Activated CD8-positive, alpha-beta memory T cell treated with anti-CD3 and anti-CD28 coated beads, Interleukin-2, amount 10 ng/mL, durations not matched to agents 7 days and 5 days (primary cell): ENCODE data around the gene IFIT1. TPM values are rescaled to one million over a fixed set of nuclear protein-coding genes. Genes with fewer than 3 reads are reported as not detected.

Experiments
- ATAC-seq: fragments of 150-1000 bp; cut with Tn5 transposase; one replicate; pipeline ENCODE4 v1.10.0; 2021; ENCODE audit warnings: moderate library complexity
- CTCF ChIA-PET: fragments of 350-600 bp; sonication (Branson Sonifier 250); formaldehyde crosslinking; loops from one replicate; lab custom pipeline; 2021; ENCODE audit warnings: antibody characterized with exemption; lab: Charles Lee
- DNase-seq: peaks from one replicate; pipeline ENCODE4 v3.0.0-alpha.2; 2020
- H3K27ac Mint-ChIP-seq: one replicate; pipeline ENCODE4 v1.8.0; 2021; ENCODE audit warnings: mild to moderate bottlenecking, mixed read lengths
- H3K27me3 Mint-ChIP-seq: one replicate; pipeline ENCODE4 v1.8.0; 2021; ENCODE audit warnings: mixed read lengths
- H3K36me3 Mint-ChIP-seq: one replicate; pipeline ENCODE4 v1.8.0; 2021; ENCODE audit warnings: mild to moderate bottlenecking, mixed read lengths
- H3K4me1 Mint-ChIP-seq: one replicate; pipeline ENCODE4 v1.8.0; 2021; ENCODE audit warnings: mixed read lengths
- H3K4me3 Mint-ChIP-seq: one replicate; pipeline ENCODE4 v1.8.0; 2021; ENCODE audit warnings: mild to moderate bottlenecking, moderate library complexity, mixed read lengths
- H3K9me3 Mint-ChIP-seq: one replicate; pipeline ENCODE4 v1.8.0; 2022; ENCODE audit warnings: low read depth, mixed read lengths
- total RNA-seq, 2 experiments: library from RNA; stranded (reverse); gene quantifications; one replicate each; pipeline ENCODE4 v1.2.3, GENCODE V29; 2021

Gene IFIT1
- total RNA-seq, 2 experiments from 2014 or later, result 45.8 to 107 TPM

DNA sequence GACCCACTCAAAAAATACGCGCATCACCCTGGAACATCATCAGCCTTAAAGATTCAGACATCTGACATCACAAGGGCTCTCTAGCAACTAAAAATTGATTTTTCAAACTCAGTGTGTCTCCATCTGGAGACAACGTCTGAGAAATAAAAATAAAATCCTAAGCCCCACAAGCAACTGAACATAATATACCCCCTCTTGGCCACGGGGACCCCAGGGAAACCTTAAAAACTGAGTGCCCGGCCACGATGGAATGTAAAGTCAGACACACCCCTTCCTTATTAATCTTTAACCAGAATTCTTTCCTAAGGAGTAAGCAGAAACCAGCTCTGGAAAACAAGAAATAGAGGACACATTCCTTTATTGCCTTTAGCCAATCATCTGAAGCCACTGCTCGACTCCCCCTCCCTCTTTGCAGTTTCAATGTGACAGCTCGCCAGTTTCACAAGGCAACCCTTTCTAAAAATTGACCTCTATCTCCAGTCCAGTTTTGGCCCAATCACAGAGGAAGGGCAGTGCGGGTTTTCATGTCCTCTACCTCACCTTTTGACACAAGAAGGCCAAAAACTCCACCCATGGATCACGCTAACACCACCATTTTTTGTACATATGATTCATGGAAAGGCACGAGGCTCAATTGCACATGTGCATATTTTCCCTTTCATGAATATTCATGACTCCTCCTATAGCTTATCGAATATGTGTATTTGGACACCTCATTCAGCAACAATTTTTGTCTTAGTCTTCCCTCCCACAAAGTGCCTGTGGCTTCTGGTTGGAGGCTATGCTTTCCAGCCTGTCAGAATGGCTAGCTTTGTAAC lies 40.4 kb upstream of the IFIT1 start:
- ATAC-seq, result no peak
- DNase-seq, result no peak
- Mint-ChIP-seq H3K27ac (no peak overlapping the region), H3K9me3 (no peaks in the 10 kb centered on the region), H3K4me1 (peaks cover 27% of the 10 kb centered on the region), H3K36me3 (peaks cover 9% of the 10 kb centered on the region), H3K27me3 (peaks cover 28% of the 10 kb centered on the region), H3K4me3 (no peak overlapping the region)
- CTCF ChIA-PET, result interaction anchor here (1.0 to 2.1 kb wide), 2 partner anchors 15 to 17 kb away, joined by 3 to 10 read pairs; no protein-coding TSS in a partner anchor

DNA sequence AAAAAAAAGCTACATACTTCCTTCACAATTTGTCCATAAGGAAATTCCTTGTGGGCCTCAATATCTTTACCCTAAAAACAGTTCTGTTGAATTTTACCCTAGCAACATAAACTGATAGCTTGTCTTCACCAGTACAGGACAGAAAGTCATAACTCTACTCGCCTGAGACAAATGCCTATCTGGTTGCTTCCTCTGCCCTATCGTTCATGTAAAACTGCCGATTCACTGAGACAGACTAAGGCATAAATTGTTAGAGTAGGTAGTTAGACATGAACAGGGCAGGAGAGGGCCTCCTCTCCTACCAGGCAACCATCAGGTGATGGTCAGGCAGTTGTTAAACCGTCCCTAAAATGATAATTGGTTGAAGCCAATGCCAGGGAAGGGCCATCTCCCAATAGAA lies 39.6 kb upstream of the IFIT1 start:
- no peak for DNase-seq
- Mint-ChIP-seq H3K36me3 (peaks cover 9% of the 10 kb centered on the region), H3K27me3 (peaks cover 31% of the 10 kb centered on the region), H3K4me3 (no peak overlapping the region), H3K27ac (no peak overlapping the region), H3K4me1 (peaks cover 27% of the 10 kb centered on the region), H3K9me3 (no peaks in the 10 kb centered on the region)
- no peak for ATAC-seq
- CTCF ChIA-PET, result interaction anchor here (2.1 kb wide), 1 partner anchor 16 kb away, joined by 10 read pairs; no protein-coding TSS in a partner anchor

DNA sequence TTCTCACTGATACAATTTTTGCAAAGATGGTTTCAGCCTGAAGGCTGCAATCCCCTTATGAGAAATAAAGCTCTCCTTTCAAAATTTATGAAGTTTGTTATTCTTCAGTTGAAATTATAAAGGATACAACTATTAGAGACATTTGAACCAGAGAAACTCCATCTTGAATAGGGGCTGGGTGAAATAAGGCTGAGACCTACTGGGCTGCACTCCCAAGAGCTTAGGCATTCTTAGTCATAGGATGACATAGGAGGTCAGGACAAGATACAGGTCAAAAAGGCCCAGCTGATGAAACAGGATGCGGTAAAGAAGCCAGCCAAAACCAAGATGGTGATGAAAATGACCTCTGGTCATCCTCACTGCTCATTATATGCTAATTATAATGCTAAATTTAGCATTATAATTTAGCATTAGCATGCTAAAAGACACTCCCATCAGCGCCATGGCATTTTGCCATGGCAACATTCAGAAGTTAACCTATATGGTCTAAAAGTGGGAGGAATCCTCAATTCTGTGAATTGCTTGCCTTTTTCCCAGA lies 37.0 kb upstream of the IFIT1 start:
- H3K27ac Mint-ChIP-seq, result no peak overlapping the region
- H3K4me1 Mint-ChIP-seq, result peaks cover 21% of the 10 kb centered on the region
- H3K36me3 Mint-ChIP-seq, result peaks cover 9% of the 10 kb centered on the region
- H3K9me3 Mint-ChIP-seq, result no peaks in the 10 kb centered on the region
- no peak overlapping the region for H3K4me3 Mint-ChIP-seq
- peaks cover 26% of the 10 kb centered on the region for H3K27me3 Mint-ChIP-seq
- DNase-seq, result no peak
- ATAC-seq, result no peak
- CTCF ChIA-PET, result no interaction called here

DNA sequence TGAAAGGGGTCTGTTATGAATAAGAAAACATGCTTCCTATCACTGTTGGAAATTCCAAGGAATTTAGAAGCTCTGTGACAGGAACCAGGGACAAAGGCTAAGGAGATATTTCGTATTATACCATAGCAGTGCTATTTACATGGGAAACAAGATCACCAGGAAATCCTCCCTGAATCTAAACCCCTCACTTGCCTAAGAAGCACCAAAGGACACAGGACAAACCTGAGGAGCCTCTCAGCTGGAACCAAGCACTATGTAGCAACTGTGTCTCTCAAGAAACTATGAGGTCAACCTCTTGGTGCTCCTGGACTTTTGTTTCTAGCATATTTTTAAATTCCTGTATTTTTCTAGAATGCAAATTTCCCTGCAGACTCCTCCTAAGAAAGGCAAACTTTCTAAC lies 35.3 kb upstream of the IFIT1 start:
- H3K27me3 Mint-ChIP-seq, result peaks cover 33% of the 10 kb centered on the region
- no peak overlapping the region for H3K4me3 Mint-ChIP-seq
- no peak for ATAC-seq
- H3K4me1 Mint-ChIP-seq, result peaks cover 4% of the 10 kb centered on the region
- H3K27ac Mint-ChIP-seq, result no peak overlapping the region
- DNase-seq, result no peak
- CTCF ChIA-PET, result interaction anchor here (0.9 to 1.2 kb wide), 2 partner anchors 11 to 12 kb away, joined by 3 to 7 read pairs; no protein-coding TSS in a partner anchor
- peaks cover 8% of the 10 kb centered on the region for H3K36me3 Mint-ChIP-seq
- H3K9me3 Mint-ChIP-seq, result no peaks in the 10 kb centered on the region

DNA sequence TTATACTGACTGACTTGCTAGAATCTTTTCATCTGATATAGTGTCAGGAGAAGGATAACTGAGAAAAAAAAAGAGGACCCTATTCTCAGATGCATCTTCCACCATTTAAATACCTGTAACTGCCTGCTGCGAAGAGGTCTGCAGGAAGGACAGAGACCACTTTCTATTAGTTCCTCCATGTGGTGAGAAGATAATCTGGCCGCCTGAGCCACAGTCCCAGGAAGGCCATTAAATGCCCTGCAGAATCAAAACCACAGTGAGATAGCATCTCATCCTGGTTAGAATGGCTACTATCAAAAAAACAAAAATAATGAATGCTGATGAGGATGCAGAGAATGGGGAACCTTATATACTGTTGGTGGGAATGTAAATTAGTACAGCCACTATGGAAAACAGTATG lies 34.4 kb upstream of the IFIT1 start:
- DNase-seq (no peak), ATAC-seq (no peak)
- peaks cover 6% of the 10 kb centered on the region for H3K36me3 Mint-ChIP-seq
- no peak overlapping the region for H3K4me3 Mint-ChIP-seq
- CTCF ChIA-PET, result interaction anchor here (1.2 kb wide), 1 partner anchor 11 kb away, joined by 7 read pairs; no protein-coding TSS in a partner anchor
- no peak overlapping the region for H3K27ac Mint-ChIP-seq
- no peaks in the 10 kb centered on the region for H3K9me3 Mint-ChIP-seq
- peaks cover 33% of the 10 kb centered on the region for H3K27me3 Mint-ChIP-seq
- peaks cover 1% of the 10 kb centered on the region for H3K4me1 Mint-ChIP-seq

DNA sequence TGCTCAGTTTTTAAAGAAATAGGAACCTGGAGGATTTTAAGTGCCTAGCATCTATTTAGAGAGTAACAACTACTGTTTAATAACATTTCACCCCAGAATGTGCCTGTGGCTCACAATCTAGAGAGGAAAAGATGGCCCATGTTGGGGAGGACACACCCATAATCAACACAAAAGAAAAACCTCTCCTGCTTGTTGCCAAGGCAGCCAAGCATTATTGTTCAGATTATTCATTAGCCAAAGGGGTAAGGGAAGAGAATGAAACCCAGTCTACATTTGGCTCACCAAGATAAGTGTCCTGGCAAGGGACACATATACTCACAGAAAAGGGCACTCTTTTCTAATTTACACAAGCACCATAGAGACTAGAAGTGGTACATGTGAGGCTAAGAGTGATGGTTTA lies 32.3 kb upstream of the IFIT1 start:
- DNase-seq (no peak), ATAC-seq (no peak)
- peaks cover 31% of the 10 kb centered on the region for H3K27me3 Mint-ChIP-seq
- peaks cover 8% of the 10 kb centered on the region for H3K4me1 Mint-ChIP-seq
- CTCF ChIA-PET, result no interaction called here
- no peak overlapping the region for H3K27ac Mint-ChIP-seq
- no peaks in the 10 kb centered on the region for H3K36me3 Mint-ChIP-seq
- H3K9me3 Mint-ChIP-seq, result no peaks in the 10 kb centered on the region
- H3K4me3 Mint-ChIP-seq, result no peak overlapping the region

DNA sequence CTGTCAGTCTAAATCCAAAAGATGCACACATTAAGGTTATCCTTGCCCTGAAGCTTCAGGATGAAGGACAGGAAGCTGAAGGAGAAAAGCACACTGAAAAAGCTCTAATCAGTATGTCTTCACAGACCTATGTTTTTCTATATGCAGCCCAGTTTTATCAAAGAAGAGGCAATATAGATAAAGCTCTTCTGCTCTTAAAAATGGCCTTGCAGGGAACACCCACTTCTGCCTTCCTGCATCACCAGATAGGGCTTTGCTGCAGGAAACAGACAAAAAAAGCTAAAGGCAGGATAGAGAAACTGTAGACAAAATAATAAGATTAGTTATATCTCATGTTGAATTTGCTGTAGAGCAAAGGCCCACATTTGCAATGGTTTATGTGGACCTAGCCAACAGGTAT lies 29.5 kb upstream of the IFIT1 start:
- Mint-ChIP-seq H3K27me3 (peaks cover 31% of the 10 kb centered on the region), H3K4me1 (peaks cover 16% of the 10 kb centered on the region), H3K9me3 (no peaks in the 10 kb centered on the region), H3K27ac (no peak overlapping the region), H3K36me3 (peaks cover 1% of the 10 kb centered on the region), H3K4me3 (no peak overlapping the region)
- DNase-seq (no peak), ATAC-seq (no peak)
- CTCF ChIA-PET, result no interaction called here

DNA sequence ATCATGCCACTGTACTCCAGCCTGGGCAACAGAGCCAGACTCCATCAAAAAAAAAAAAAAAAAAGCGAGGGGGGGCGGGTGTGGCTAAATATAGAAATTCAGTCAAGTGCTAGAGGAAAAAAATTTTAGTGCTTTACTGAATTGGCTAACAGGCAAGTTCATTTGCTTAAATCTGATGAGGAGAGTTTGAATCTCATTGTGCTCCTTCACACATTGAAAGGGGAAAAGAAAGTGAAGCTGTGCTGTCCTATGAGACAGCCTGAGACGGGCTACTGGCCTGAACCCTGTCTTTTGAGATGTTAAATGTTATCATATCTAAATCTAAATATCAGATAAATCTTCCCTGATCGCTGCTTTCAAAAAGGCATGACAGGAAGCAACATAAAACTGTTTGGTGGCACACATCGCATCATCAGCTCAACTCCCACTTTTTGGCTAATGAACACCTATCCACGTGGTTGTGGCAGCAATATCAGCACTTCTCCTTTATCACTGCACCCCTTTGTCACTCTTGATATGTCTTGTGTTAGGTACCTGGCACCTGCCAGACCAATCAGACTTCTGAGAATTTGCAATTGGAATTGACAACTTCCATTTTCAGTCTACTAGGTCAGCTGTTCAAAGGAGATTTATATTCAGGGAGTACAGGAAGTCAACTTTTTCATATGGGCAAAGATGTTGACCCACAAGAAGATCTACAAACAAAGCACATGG lies 28.5 kb upstream of the IFIT1 start:
- ATAC-seq (no peak), DNase-seq (no peak)
- Mint-ChIP-seq H3K27ac (no peak overlapping the region), H3K27me3 (peaks cover 24% of the 10 kb centered on the region), H3K4me3 (no peak overlapping the region), H3K36me3 (peaks cover 1% of the 10 kb centered on the region), H3K9me3 (no peaks in the 10 kb centered on the region), H3K4me1 (peaks cover 24% of the 10 kb centered on the region)
- CTCF ChIA-PET, result interaction anchor here (1.1 kb wide), 1 partner anchor 15 kb away, joined by 3 read pairs; the partner anchor contains the start of gene IFIT1B

DNA sequence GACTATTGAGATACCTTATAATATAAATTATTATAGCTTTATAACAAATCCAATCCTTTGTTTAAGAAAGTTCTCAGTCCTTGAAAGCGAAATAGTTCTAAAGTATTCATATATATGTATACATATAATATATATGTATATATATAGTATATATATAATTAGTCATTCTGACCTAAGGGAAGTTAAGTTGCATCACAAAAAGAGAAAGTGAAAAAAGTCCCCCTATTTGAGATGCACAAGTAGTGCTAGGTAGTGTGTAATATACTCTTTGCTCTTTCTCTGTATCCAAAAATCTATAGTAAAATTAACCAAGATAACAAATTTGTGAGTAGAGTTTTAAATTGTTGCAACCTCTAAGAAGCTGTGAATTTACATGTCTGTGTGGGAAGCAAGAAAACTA lies 27.9 kb upstream of the IFIT1 start:
- no peaks in the 10 kb centered on the region for H3K9me3 Mint-ChIP-seq
- ATAC-seq, result no peak
- peaks cover 30% of the 10 kb centered on the region for H3K4me1 Mint-ChIP-seq
- no peak for DNase-seq
- H3K27ac Mint-ChIP-seq, result no peak overlapping the region
- H3K36me3 Mint-ChIP-seq, result peaks cover 1% of the 10 kb centered on the region
- CTCF ChIA-PET, result interaction anchor here (1.1 kb wide), 1 partner anchor 14 kb away, joined by 3 read pairs; the partner anchor contains the start of gene IFIT1B
- peaks cover 24% of the 10 kb centered on the region for H3K27me3 Mint-ChIP-seq
- H3K4me3 Mint-ChIP-seq, result no peak overlapping the region

DNA sequence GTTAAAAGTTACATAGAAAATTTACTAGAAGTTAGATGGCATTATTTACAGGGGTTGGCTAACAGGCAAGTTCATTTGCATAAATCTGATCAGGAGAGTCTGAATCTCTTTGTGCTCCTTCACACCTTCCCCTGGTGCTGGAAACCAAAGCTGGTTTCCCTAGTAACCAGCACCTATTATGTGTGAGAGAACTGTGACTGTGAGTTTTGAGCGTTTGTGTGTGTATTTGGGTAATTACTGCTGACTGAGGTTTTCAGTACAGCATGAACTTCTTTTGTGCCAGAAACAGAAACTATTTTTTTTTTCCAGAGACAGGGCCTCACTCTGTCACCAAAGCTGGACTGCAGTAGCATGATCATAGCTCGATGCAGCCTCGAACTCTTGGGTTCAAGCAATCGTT lies 24.9 kb upstream of the IFIT1 start:
- CTCF ChIA-PET, result interaction anchor here (1.1 kb wide), 1 partner anchor 10 kb away, joined by 3 read pairs; no protein-coding TSS in a partner anchor
- Mint-ChIP-seq H3K36me3 (peaks cover 1% of the 10 kb centered on the region), H3K4me3 (no peak overlapping the region), H3K9me3 (no peaks in the 10 kb centered on the region), H3K27me3 (peaks cover 19% of the 10 kb centered on the region), H3K4me1 (peaks cover 32% of the 10 kb centered on the region), H3K27ac (no peak overlapping the region)
- DNase-seq (peak; percentile 43), ATAC-seq (peak; percentile 68)

DNA sequence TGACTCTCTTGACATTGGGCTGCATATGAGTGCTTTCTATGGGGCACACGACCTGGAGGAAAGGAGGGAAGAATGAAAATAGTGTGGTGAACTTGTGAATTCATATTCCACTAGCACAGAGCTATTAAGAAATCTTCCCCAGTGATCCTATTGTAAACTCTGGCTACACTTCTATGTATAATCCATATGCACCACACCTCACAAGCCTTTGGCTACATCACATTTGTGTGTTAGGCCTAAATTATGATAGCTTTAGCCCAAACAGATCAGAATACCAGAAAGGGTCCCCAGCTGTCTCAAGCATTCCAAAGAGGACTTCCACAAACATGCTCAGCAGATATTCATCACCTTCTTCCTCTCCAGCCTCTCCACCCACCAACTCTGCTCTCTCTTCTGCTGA lies 24.3 kb upstream of the IFIT1 start:
- no peak for ATAC-seq
- DNase-seq, result no peak
- Mint-ChIP-seq H3K27ac (no peak overlapping the region), H3K36me3 (peaks cover 1% of the 10 kb centered on the region), H3K9me3 (no peaks in the 10 kb centered on the region), H3K4me1 (peaks cover 32% of the 10 kb centered on the region), H3K27me3 (peaks cover 23% of the 10 kb centered on the region), H3K4me3 (no peak overlapping the region)
- CTCF ChIA-PET, result interaction anchor here (0.9 to 2.0 kb wide), 6 partner anchors 11 to 75 kb away, joined by 3 to 10 read pairs (median 3); partner anchors contain the start of genes IFIT2 and IFIT3

DNA sequence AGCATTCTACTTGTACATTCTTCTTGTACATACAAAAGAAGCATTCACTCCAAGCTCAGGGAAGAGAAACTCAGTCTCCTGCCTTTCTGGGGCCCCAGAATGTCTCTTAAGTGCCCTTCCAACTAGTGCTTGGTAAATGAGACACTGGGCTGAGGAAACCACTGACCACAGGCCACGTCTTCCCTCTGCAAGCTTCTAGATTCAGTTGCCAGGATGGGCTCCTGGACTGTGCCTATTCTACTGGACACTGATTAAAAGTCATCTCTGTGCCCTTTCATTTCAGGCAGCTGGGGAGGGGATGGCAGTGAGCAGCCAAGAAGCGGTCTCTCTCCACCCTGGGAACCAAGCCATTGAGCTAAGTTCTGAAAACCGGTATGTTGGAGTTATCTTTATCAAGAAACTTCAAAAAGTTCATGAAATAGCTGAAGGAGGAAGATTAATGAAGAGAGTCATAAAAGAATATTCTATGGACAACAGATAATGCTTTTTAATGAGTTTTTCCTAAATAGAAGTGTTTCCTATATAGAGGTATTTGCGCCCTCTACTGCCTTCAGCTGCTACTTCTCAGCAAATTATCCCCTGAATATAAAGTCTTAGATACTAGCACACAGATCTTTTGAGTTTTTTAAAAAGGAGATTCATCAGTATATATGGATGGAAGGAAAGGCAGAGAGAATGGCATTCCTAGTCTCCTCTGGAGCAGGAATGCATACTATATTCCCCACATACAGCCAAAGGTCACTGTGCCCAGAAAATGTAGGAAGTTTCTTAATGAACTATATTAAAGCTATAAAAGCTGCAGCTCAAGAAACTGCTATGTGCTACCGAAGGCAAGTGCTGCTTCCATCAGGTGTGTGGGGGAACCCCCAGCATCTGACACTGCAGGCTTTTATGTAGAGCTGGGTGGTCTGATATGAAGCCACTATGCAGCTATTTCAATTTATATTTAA lies 23.0 kb upstream of the IFIT1 start:
- CTCF ChIA-PET, result interaction anchor here (0.6 to 2.0 kb wide), 24 partner anchors 8 to 195 kb away, joined by 3 to 10 read pairs (median 3); partner anchors contain the start of genes IFIT1B, IFIT2, IFIT3 and LIPA
- Mint-ChIP-seq H3K9me3 (no peaks in the 10 kb centered on the region), H3K4me3 (no peak overlapping the region), H3K36me3 (peaks cover 1% of the 10 kb centered on the region), H3K27me3 (peaks cover 27% of the 10 kb centered on the region), H3K27ac (no peak overlapping the region), H3K4me1 (peaks cover 28% of the 10 kb centered on the region)
- peak; percentile 47 for DNase-seq
- ATAC-seq, result peak; percentile 51
